NCI-H2196 treated with DMSO at 0.1 percent for 48 hours (cell line): Measurements from ENCODE around the gene MASTL.

ENCODE experiments used
- DNase-seq: peaks from one replicate; lab custom pipeline; 2025; ENCODE audit not compliant: unreplicated experiment; lab: John Stamatoyannopoulos, UW

MASTL gene

GRCh38 chr10:27225011-27225590 is 69.9 kb downstream of the MASTL start:
- no peak for DNase-seq

GRCh38 chr10:27225642-27226257 is 70.6 kb downstream of the MASTL start:
- DNase-seq = no peak

- DNase-seq = no peak
These were observed 74.9 kb downstream of the MASTL start for GRCh38 chr10:27230022-27230421.

- no peak for DNase-seq
These were observed 80.6 kb downstream of the MASTL start for GRCh38 chr10:27235706-27236105.
